GM19438 (cell line): ENCODE results near the gene CYTH4.

Experiments
- ATAC-seq: cut with Tn5 transposase; IDR thresholded peaks from one replicate; pipeline ENCODE4 v1.9.1; 2021; ENCODE audit warnings: low read depth; ENCODE audit not compliant: unreplicated experiment

The CYTH4 gene

GRCh38 chr22:37285937-37286336 is 3.6 kb downstream of the CYTH4 start:
- no peak for ATAC-seq

- ATAC-seq = no peak
Observed at GRCh38 chr22:37287550-37287951, 5.2 kb downstream of the CYTH4 start.

DNA sequence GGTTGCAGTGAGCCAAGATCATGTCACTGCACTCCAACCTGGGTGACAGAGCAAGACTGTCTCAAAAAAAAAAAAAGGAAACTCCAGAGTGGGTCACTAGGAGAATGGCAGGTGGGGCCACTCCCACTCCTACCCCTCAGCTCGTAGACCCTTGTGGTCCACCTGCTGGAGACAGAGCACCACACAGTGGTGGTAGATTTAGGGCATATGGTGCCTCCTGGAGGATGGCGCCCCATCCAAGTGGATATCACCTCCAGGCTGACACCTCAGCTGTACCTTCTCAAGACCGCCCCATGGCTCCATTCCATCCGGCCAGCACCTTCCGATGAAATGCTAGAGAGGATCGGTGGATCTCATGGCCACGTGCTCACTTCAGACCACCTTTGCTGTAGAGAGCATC is 6.2 kb downstream of the CYTH4 start:
- ATAC-seq = no peak

GRCh38 chr22:37289156-37289735 is 6.9 kb downstream of the CYTH4 start:
- no peak for ATAC-seq

- ATAC-seq = no peak
Observed at GRCh38 chr22:37290737-37291136, 8.4 kb downstream of the CYTH4 start.

- no peak for ATAC-seq
Observed at GRCh38 chr22:37291559-37292298, 9.4 kb downstream of the CYTH4 start.

DNA sequence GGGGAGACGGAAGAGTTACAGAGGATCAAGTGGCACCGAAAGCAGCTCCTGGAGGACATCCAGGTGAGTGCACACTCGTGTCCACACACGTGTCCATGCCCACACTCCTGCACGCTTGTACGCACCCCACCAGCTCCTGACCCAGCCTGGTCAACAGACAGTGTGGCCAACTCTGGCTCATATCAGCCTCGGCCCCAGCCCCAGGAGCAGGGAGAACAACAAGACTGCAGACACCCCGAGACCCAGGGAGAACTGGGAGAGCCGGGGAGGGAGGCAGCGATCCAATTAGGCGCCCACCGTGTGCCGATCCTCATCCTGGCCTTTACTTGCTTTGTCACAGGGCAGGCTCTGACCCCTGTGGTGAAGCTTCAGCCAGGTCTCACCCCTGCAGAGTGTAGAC is 10.3 kb downstream of the CYTH4 start:
- ATAC-seq = no peak

DNA sequence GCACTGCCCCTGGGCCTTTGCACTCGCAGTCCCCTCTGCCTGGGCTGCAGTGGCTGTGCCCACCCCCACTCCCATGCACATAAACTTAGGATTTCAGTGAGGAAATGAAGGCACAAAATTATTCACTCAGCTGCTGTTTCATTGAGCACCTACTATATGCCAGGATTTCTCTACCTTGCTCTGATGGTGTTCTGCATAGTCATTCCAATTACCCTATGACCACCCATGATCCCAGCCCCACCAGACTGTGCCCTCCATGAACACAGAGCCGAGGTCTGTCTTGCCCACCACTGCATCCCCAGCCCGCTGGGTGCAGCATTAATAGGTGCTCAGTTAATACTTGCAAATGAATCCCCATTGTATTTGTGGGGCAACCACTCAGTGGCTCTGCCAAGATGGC is 10.9 kb downstream of the CYTH4 start:
- ATAC-seq = no peak

DNA sequence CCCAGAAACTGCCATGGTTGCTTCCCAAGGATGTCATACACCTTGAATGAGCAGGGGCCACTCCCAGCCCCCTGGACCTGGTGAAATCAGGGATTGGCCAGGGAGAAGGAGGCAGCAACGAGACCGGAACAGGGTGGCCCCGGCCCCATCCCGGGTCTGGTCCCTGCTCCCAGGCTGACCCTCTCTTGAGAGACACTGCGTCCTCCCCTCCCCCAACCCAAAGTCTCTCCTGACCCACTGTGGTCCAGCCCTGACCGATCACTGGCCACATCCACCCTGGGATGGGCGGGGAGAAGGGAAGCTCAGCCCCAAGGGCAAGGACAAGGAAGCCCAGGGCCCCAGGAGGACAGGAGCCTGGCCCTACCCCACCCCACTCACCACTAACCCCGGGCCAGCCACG is 12.4 kb downstream of the CYTH4 start:
- ATAC-seq = no peak

DNA sequence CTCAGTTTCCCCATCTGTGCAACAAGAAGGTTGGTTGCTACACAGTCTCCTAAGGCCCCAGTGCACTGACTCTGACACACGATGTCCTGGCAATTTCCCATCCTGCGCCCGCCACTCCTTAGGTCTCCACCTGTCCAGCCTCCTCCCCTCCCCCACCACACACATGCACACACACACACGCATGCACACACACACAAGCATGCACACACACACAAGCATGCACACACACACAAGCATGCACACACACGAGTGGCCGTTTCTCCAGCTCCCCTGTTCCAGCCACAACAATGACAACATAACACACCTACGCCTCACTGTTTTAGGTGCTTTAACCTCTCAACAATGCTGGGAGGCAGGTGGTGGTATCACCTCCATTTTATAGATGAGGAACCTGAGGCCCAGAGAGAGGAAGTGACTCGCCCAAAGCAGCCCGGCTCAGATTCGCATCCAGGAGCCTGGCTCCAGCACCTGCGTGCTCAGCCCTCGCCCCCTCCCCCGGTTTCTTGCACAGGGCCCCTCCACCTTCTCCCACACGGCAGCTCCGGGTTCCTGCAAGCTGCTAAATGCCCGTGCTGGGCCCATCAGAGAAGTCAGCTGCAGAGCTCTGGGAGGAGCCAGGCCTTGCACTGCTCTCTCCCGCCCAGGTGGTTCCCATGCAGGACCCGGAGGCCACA is 13.0 kb downstream of the CYTH4 start:
- no peak for ATAC-seq

GRCh38 chr22:37295946-37296345 is 13.6 kb downstream of the CYTH4 start:
- no peak for ATAC-seq

DNA sequence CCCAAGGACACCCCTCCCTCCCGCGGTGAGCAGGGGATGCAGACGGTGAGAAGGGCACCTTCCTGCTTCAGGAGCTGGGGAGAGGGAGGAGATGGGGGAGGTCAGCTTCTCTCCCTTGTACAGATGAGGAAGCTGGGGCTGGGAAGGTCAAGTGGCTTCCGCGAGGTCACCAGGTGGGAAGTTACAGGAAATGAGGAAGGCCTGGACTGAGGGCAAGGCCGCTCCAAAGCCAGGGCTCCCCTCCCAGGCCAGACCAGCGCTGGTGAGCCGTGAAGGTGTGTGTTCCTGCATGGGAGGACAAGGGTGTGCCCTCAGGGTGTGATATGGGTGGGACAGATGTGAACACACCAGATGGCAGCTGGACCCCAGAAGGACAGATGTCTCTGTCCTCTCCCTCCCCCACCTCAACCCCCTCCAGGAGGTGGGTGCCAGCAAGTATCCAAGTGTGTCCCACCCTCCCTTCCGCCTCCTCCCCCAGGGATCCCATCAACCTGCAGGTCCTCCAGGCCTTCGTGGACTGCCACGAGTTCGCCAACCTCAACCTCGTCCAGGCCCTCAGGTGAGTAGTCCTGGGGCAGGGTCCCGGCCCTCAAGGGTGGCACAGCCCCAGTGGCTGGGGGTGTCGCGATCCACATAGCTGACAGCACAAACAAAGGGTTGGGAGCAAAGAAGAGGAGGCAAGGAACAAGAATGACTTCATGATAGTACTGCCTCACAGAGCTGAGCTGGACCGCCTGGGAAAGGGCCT is 16.6 kb downstream of the CYTH4 start:
- ATAC-seq = no peak

- no peak for ATAC-seq
Observed at GRCh38 chr22:37299969-37300509, 17.7 kb downstream of the CYTH4 start.

GRCh38 chr22:37300551-37301017 is 18.3 kb downstream of the CYTH4 start:
- ATAC-seq = no peak

- no peak for ATAC-seq
Observed at GRCh38 chr22:37301144-37301830, 19.0 kb downstream of the CYTH4 start.

DNA sequence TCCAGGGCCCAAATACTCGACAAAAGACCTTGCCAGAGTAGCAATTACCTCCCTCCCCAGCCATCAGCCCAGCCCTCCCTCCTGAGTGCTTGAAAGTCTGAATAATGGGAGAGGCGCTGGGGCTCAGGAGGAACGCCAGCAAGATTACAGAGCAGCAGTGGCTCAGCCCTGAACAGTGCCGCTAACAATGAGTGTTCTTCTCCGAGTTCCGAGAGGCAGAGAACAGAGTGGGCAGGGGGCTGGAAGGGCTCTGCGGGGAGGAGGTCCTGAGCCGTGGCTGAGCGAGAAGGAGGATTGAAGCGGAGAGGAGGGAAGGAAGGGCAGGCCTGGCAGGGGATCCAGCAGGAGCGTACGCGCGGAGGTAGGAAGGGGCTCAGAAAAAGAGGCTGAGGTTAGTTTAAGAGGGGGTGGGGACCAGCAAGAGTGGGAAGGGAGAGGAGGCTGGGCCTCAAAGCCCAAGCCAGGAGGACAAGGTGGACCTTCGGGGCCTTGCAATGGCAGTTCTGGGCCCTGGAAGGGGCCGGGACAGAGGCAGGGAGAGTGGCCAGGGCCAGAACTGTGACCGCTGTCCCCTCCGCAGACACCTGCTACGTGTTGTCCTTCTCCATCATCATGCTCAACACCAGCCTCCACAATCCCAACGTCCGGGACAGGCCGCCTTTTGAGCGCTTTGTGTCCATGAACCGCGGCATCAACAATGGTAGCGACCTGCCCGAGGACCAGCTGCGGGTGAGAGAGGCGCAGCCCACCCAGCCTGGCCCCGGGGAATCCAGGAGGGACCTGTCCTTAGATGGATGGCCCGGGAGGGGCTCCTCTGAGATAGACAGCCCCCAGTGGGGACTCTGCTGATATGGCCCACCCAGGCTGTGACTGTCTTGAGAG is 20.6 kb downstream of the CYTH4 start:
- ATAC-seq = no peak

- ATAC-seq = no peak
Observed at GRCh38 chr22:37303821-37304274, 21.5 kb downstream of the CYTH4 start.

GRCh38 chr22:37304595-37305343 is 22.5 kb downstream of the CYTH4 start:
- no peak for ATAC-seq

DNA sequence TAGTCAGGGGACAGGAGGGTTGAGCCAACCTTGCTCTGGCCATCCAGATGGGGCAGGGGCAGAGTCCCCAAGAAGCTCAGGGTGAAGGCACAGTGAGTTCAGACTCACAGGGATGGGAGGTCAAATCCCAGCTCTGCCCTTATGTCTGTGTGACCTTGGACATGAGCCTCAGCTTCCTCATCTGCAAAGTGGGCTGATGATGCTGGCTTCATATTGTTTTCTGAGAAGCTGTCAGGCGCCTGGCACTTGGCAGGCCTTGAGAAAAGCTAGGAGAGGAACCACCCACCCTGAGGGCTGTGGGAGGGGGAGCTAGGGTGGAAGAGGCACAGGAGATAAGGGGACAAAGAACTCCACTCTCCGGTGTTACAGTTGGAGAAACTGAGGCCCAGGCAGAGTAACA is 23.6 kb downstream of the CYTH4 start:
- ATAC-seq = no peak
